Fibroblast of lung (primary cell): ENCODE data around the gene MICAL2.

Experiments used
- CTCF ChIP-seq, 2 donors: IDR thresholded peaks in 1 of 2; conservative IDR thresholded peaks in 1 of 2; 1 replicate in 1 of 2; 2 replicates in 1 of 2; pipeline ENCODE4 v1.5.1; 2011 to 2012; ENCODE audit warnings: low read length in 2 of 2, control low read depth in 1 of 2, inconsistent platforms in 1 of 2, low read depth in 1 of 2, mild to moderate bottlenecking in 1 of 2
- EZH2 ChIP-seq: IDR thresholded peaks from 2 replicates; pipeline ENCODE4 v1.5.1; 2012; ENCODE audit warnings: low read length, control low read depth, mild to moderate bottlenecking; ENCODE audit errors: missing control alignments

GRCh38 chr11:12276831-12277475 lies 166.6 kb downstream of the MICAL2 start:
- TF ChIP-seq CTCF (conservative IDR thresholded peaks at IDR 0.05 in 1 of 2, IDR thresholded peaks at IDR 0.05 in 1 of 2; ENCODE audit: low read depth in 1 of 2, low read length in 2 of 2), result no peak
- TF ChIP-seq EZH2, result no peak
